Motor neuron (in vitro differentiated cells): Measurements from ENCODE around the gene C16orf78. TPM values are rescaled to one million over a fixed set of nuclear protein-coding genes. Genes with fewer than 3 reads are reported as not detected.

ENCODE experiments used
- ATAC-seq, 8 experiments: fragments of 200-7000 bp; cut with Tn5 transposase; replicated peaks in 6 of 8; 2 replicates each; pipeline ENCODE4 v1.8.0; 2021; ENCODE audit warnings: mild to moderate bottlenecking in 8 of 8, moderate library complexity in 8 of 8
- H3K27ac ChIP-seq, 2 donors: fragments of 250-450 bp; sonication (Bioruptor Pico); 2 replicates each; pipeline ENCODE4 v1.9.0; 2021; ENCODE audit warnings: antibody characterized with exemption in 2 of 2, mild to moderate bottlenecking in 2 of 2, moderate library complexity in 1 of 2
- H3K4me1 ChIP-seq, 2 donors: fragments of 250-450 bp; sonication (Bioruptor Pico); replicated peaks in 1 of 2; 2 replicates each; pipeline ENCODE4 v1.6.1; 2021; ENCODE audit warnings: antibody characterized with exemption in 2 of 2, mild to moderate bottlenecking in 2 of 2, moderate library complexity in 1 of 2
- H3K4me3 ChIP-seq, 5 donors: fragments of 250-450 bp; sonication (Bioruptor Pico); 2 replicates each; pipeline ENCODE4 v1.9.0; 2021; ENCODE audit warnings: antibody characterized with exemption in 5 of 5, mild to moderate bottlenecking in 5 of 5, moderate library complexity in 4 of 5
- WGBS, 10 experiments: fragments of 450-650 bp; shearing (Covaris generic); methylation state at CpG; one replicate each; pipeline ENCODE4 v1.0.0; 2022; 5-methylcytosine and 5-hydroxymethylcytosine counted together
- in situ Hi-C, 9 experiments: fragments of 400-800 bp; cut with MboI; loops; one replicate each; pipeline ENCODE4 v1.15.0; 2021; ENCODE audit warnings: low sequenced_read_pairs in 9 of 9, low pct_unique_long_range_greater_than_20kb in 2 of 9; ENCODE audit not compliant: unreplicated experiment in 9 of 9
- total RNA-seq, 8 experiments: library from RNA; unstranded; fragments of 300-600 nt; gene quantifications; 2 replicates each; pipeline versions ENCODE4 v1.2.3 to v1.2.4, GENCODE V29; 2022

Gene C16orf78
- total RNA-seq, 8 experiments from 2014 or later: not detected

DNA sequence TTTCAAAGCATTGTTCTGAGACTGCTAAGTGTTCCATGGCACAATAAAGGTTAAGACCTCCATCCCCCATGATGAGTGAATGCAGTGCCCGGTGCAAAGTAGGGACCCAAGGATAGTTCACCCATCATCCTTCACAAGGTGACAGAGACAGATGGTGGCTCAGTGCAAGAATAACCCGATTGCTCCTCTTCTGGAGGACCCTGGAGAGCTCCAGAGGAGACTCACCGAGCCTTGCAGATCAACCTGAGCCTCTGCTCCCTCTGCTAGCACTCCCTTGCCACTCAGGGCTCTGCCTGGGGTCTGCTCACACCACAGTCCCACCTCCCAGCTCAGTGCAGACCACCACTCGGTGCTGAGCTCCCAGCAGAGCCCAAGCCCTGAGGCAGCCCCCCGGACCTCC is 49.3 kb downstream of the C16orf78 start:
- Histone ChIP-seq H3K4me3 (no peak overlapping the region), H3K27ac (no peak overlapping the region), H3K4me1 (peaks cover 0 to 11% of the 10 kb centered on the region in 2 donors)
- ATAC-seq: no peak
- WGBS, 10 experiments: 0 to 60% (median 43%) methylated on average over 1 to 4 of the region's 5 CpGs; no CpG with 5 or more reads in 5 of the 10 experiments
- in situ Hi-C loops: loop anchor here in 7 of 9 experiments (25.0 kb wide), 2 partner anchors 164 to 489 kb away; no protein-coding TSS in a partner anchor

DNA sequence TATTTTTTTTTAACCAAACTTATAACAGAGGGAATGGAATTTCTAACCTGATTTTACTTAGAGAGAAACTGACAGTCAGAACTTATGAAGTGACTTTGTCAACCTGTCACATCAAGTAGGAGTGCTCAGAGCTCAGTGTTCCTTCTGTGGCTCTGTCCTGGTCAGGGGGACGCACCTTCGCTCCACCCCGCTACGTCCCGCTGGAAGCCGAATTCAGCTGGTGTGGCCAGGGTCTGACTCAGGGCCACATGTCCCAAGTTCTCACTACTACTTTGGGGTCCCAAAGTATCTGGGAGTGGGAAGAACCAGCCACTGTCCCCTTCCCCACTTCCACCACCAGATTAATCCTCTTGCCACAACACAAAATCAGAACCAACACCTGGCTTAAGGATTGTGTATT is 51.4 kb downstream of the C16orf78 start:
- H3K4me1 ChIP-seq: peaks cover 0 to 8% of the 10 kb centered on the region in 2 donors
- in situ Hi-C loops: loop anchor here in 7 of 9 experiments (25.0 kb wide), 2 partner anchors 162 to 487 kb away; no protein-coding TSS in a partner anchor
- WGBS, 10 experiments: 96 to 100% (median 100%) methylated on average over 4 to 6 of the region's 6 CpGs; no CpG with 5 or more reads in 7 of the 10 experiments
- no peak overlapping the region for H3K4me3 ChIP-seq
- no peak for ATAC-seq
- no peak overlapping the region for H3K27ac ChIP-seq

DNA sequence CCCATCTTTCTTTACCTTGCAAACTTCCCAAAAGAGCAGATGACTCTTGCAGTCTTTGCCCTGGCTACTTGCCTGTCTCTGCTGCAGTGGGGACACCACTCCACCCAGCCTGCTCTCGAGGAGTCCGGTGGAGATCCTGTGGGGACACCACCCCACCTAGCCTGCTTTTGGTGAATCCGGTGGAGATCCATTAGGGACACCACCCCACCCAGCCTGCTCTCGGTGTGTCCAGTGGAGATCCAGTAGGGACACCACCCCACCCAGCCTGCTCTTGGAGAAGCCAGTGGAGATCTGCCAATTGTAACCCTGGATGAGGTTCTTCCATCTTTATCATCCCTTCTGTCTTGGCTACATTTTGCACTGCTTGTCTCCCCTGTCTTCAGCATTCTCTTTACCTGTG is 54.2 kb downstream of the C16orf78 start:
- Histone ChIP-seq H3K4me1 (peaks cover 0 to 5% of the 10 kb centered on the region in 2 donors), H3K4me3 (no peak overlapping the region), H3K27ac (no peak overlapping the region)
- in situ Hi-C loops: no loop called here
- no peak for ATAC-seq
- 20 to 92% (median 91%) methylated on average over 3 of the region's 4 CpGs; no CpG with 5 or more reads in 7 of the 10 experiments for WGBS, 10 experiments

DNA sequence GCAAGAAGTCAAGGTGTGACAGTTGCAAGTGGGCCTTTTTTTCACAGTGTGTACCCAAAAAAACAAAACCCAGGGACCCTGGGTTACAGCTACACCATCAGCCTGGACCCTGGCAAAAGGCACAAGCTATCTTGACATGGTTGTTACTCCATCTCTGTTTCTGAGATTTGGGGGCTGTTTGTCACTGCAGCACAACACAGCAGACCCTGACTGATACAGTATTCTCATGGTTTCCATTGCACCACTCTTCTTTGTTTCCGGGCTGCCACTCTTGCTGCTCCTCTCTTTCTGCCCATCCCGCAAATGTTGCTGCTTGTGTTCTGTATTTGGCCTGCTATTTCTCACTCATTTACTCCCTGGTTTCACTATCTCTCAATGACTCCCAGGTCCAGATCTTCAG is 55.2 kb downstream of the C16orf78 start:
- Histone ChIP-seq H3K27ac (no peak overlapping the region), H3K4me3 (no peak overlapping the region), H3K4me1 (peaks cover 0 to 5% of the 10 kb centered on the region in 2 donors)
- no peak for ATAC-seq
- 40 to 100% (median 82%) methylated on average over 1 to 2 of the region's 2 CpGs; no CpG with 5 or more reads in 2 of the 10 experiments for WGBS, 10 experiments
- in situ Hi-C loops: no loop called here

DNA sequence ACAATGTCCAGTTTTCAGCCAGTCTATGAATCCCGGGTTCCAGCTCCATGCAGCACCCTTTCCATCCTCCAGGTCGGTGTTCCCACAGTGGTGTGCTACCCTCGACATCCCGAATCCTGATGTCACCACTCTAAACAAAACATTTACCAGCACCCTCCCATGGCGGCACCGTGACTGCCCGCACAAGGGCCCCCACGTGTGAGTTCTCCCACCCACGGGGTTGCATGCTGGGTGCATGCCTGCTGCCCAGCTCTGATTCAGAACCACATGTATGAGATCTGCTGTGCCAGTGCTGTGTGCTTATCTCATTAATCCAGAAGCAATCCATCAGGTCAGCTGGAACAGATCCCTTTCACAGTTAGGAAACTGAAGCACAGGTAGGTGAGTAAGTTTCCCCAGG is 57.4 kb downstream of the C16orf78 start:
- no peak for ATAC-seq
- 25 to 75% (median 70%) methylated on average over 2 to 6 of the region's 9 CpGs; no CpG with 5 or more reads in 7 of the 10 experiments for WGBS, 10 experiments
- in situ Hi-C loops: no loop called here
- Histone ChIP-seq H3K27ac (no peak overlapping the region), H3K4me1 (peaks cover 0 to 2% of the 10 kb centered on the region in 2 donors), H3K4me3 (no peak overlapping the region)

DNA sequence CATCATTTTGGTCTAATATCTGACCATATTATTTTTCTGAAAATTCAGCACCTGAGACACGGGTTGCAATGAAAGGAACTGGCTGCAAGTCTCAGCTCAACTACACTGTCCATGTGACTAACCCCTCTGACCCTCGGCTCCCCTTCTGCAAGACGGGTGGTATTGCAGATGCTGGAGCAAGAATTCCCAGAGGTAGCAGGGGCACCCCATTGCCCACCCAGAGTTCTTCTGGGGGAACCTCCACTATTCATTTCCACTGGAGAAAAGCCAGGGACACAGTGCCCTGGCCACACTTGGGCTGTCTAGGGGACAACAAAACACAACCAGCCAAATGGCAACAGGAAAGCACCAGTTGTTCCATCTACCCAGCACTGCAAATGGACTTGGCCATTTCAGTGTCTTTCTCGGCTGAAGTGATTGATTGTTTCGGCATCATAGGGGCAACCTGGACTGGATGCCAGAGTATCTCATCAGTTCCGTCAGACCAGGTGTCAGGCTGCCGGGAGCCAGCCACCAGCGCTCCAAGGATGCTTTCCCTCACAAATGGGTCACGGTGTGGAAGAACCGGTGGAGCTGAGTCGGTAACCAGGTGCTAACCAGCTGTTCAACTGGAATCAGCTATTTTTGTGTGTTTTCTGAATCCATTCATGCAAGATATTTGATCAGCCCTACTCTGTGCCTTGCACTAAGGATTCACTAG is 58.1 kb downstream of the C16orf78 start:
- in situ Hi-C loops: no loop called here
- no peak overlapping the region for H3K4me3 ChIP-seq
- 0 to 93% (median 79%) methylated on average over 1 to 8 of the region's 11 CpGs; no CpG with 5 or more reads in 2 of the 10 experiments for WGBS, 10 experiments
- H3K4me1 ChIP-seq: no peaks in the 10 kb centered on the region
- no peak for ATAC-seq
- no peak overlapping the region for H3K27ac ChIP-seq

DNA sequence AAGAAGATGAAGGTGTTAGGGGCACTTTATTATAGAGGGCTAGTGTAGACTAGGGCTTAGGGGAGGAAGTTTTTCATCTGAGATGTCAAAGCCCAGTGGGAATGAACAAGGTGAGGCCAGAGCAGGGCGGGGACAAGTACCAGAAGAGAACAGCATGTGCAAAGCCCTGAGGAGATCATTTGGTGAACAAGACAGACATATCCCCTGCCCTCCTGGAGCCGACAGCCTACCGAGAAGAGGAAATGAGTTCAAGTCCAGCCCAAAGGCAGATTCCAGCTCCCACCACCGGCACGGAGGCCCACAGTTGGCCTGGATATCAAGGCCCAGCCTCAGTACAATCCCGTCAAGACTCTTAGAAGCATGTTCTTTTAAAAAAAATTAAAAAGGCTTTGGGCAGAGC is 61.1 kb downstream of the C16orf78 start:
- no peaks in the 10 kb centered on the region for H3K4me1 ChIP-seq
- H3K4me3 ChIP-seq: no peak overlapping the region
- in situ Hi-C loops: no loop called here
- ATAC-seq: no peak
- 20 to 100% (median 80%) methylated on average over 1 to 5 of the region's 6 CpGs; no CpG with 5 or more reads in 3 of the 10 experiments for WGBS, 10 experiments
- H3K27ac ChIP-seq: no peak overlapping the region

DNA sequence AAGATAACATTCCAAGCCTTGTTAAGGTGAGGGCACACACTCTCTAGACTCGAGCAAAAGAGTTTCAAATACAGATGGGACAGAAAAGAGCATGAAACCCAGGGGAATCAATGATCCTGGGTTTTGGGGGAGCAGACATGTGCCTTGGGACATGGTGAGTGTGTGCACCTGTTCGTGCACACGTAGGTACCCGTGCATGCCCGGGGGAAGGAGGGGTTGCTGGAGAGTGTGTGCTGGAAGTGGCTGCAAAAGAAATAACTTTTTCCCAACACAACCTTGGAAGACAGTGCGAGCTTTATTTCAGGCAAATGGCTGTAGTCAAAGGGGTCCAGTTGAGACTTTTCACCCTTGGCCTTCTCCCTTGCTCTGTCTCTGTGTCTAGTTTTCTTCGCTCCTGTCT is 62.6 kb downstream of the C16orf78 start:
- Histone ChIP-seq H3K27ac (no peak overlapping the region), H3K4me1 (peaks cover 0 to 4% of the 10 kb centered on the region in 2 donors), H3K4me3 (no peak overlapping the region)
- 0 to 100% (median 79%) methylated on average over 1 to 7 of the region's 7 CpGs; no CpG with 5 or more reads in 1 of the 10 experiments for WGBS, 10 experiments
- in situ Hi-C loops: no loop called here
- ATAC-seq: no peak

DNA sequence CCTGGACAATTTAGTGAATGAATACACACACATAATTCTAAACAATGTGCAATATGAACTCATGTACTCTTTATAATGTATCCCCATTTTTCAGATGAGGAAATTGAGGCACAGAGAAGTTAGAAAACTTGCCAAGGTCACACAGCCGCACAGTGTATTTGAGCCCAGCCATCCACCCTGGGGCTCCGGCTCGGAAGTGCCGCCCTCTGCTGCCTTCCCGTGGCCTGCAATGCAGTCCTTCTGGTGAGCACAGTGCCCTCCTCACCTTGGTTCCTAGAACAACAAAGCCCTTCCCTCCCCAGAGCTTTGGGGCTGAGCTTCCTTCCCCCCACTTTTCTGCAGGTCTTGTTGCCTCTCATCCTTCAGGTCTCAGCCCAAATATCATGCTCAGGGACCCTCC is 63.7 kb downstream of the C16orf78 start:
- H3K27ac ChIP-seq: no peak overlapping the region
- H3K4me3 ChIP-seq: no peak overlapping the region
- in situ Hi-C loops: no loop called here
- 50 to 100% (median 80%) methylated on average over 1 to 4 of the region's 5 CpGs; no CpG with 5 or more reads in 6 of the 10 experiments for WGBS, 10 experiments
- H3K4me1 ChIP-seq: peaks cover 5 to 7% of the 10 kb centered on the region in 2 donors
- no peak for ATAC-seq

DNA sequence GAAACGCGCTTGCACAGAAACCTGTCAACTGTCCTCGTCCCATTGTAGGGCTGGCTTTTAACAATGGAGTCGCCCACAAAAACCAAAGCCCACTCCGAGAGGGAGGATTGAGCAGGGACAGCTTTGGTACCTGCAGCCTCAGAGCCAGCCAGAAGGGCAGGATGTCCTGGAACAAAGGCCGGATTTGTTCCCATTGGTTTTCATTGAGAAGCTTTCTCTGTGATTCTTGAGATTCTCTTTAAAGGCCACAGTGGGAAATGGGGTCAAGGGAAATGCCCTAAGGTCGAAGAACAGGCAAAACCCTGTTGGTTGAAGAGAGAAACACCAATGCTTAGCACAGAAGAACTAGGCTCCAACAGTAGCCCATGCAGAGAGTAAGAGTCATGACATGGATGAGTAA is 65.4 kb downstream of the C16orf78 start:
- ATAC-seq: no peak
- in situ Hi-C loops: no loop called here
- WGBS, 10 experiments: 48 to 88% (median 68%) methylated on average over 3 to 7 of the region's 7 CpGs; no CpG with 5 or more reads in 2 of the 10 experiments
- Histone ChIP-seq H3K4me3 (no peak overlapping the region), H3K27ac (no peak overlapping the region), H3K4me1 (peaks cover 7 to 14% of the 10 kb centered on the region in 2 donors)

DNA sequence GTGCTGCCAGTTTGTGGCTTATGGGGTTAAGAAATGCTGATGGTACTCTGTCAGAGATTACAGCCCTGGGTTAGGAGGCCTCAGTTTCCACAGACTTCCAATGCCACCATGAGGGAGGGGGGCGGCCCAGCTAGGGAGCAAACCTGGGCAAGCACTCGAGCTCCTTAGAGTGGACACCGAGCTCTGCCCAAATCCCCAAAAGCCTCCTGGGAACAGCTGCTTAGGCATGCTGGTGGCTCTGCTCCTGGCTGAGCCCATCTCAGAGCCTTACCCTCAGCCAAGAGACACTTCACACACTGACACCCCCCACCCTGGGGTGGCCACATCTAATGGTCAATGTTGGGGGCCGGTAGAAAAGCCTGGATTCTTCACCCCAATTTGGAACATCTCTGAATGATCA is 66.1 kb downstream of the C16orf78 start:
- 40 to 100% (median 100%) methylated on average over 1 to 2 of the region's 4 CpGs; no CpG with 5 or more reads in 7 of the 10 experiments for WGBS, 10 experiments
- Histone ChIP-seq H3K4me1 (peaks cover 7 to 14% of the 10 kb centered on the region in 2 donors), H3K4me3 (no peak overlapping the region), H3K27ac (no peak overlapping the region)
- in situ Hi-C loops: no loop called here
- ATAC-seq: no peak

DNA sequence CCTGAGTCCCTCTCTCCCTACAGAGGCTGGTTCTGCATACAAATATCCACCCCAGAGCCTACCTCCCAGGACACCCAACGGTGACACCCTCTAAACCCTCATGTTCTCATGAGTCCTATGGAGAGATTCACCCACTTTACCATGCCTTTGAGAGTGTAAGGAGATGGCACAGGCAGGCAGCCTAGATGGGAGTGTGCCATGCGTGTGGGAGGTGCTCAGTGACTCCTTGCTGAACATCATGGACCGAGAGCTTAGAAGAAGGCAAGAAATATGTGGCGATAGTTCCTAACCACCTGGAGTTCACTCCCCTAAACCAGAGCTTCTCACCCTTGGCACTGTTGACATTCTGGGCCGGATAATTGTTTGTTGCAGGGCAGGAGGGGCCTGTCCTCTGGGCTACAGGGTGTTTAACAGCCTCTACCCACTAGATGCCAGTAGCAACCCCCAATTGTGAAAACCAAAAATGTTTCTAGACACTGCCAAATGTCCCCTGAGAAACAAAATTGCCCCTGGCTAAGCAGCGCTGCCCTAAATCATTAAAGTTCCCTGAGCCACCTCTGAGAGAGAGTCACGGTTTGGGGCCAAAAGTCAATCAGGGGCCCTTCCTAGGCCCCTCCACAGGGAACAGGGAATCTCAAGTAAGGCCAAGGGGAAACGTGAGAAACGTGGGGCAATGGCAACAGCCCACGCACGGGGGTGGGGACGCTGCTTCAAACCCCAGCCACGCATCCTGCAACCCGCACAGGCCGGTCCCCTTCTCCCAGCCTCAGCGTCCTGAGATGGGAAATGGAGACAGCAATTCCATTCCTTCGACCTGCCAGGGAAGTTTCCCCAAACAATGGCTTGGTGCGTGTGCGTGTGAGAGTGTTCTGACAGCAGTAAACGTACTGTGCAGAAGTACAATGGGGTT is 66.8 kb downstream of the C16orf78 start:
- ATAC-seq: no peak
- peaks cover 7 to 14% of the 10 kb centered on the region in 2 donors for H3K4me1 ChIP-seq
- 20 to 90% (median 65%) methylated on average over 1 to 7 of the region's 20 CpGs; no CpG with 5 or more reads in 2 of the 10 experiments for whole genome bisulfite sequencing, 10 experiments
- in situ Hi-C loops: no loop called here
- no peak overlapping the region for H3K27ac ChIP-seq
- no peak overlapping the region for H3K4me3 ChIP-seq

DNA sequence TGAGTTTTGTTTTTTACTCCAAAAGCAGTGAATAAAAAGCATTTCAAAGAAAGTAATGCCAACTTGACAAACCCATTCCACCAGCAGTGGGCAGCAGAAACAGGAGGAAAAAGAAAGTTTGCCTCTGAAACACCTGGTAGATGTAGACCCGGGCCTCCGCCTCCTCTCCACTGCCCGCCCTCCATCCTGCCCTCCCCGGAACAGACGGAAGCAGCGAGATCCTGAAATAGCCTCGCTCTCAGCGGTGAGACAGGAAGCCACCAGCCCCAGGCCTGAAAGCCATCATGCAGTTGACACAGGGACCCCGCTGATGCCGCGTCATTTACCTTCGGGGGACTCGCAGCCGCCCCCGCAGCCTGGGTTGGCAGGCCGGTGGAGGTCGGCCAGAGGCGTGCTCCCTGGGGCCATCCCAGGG is 67.8 kb downstream of the C16orf78 start:
- Histone ChIP-seq H3K4me3 (no peak overlapping the region), H3K4me1 (peaks cover 7 to 23% of the 10 kb centered on the region in 2 donors), H3K27ac (no peak overlapping the region)
- 17 to 71% (median 40%) methylated on average over 1 to 13 of the region's 18 CpGs; no CpG with 5 or more reads in 5 of the 10 experiments for WGBS, 10 experiments
- peak in 6 of 8 experiments; percentile 38 to 66 (median 49) for ATAC-seq
- in situ Hi-C loops: no loop called here
